ENCODE measurements around the gene MAPK8. TPM values are rescaled to one million over a fixed set of nuclear protein-coding genes. Genes with fewer than 3 reads are reported as not detected.

The MAPK8 gene
- total RNA-seq, 1 donor from 2014 or later = 53.7 TPM

GRCh38 chr10:48482207-48482606 lies 175.7 kb downstream of the MAPK8 start:
- Mint-ChIP-seq H3K4me3 (ENCODE audit: unreplicated experiment) (no peak overlapping the region), H3K9me3 (ENCODE audit: unreplicated experiment) (no peaks in the 10 kb centered on the region), H3K27ac (ENCODE audit: unreplicated experiment) (no peak overlapping the region), H3K27me3 (ENCODE audit: unreplicated experiment) (peaks cover 4% of the 10 kb centered on the region), H3K4me1 (ENCODE audit: unreplicated experiment) (peaks cover 6% of the 10 kb centered on the region), H3K36me3 (ENCODE audit: low read depth, unreplicated experiment) (no peaks in the 10 kb centered on the region)
- TF ChIP-seq CTCF (IDR thresholded peaks at IDR 0.05; ENCODE audit: unreplicated experiment) = no peak
- no peak for DNase-seq (ENCODE audit: low spot score)

DNA sequence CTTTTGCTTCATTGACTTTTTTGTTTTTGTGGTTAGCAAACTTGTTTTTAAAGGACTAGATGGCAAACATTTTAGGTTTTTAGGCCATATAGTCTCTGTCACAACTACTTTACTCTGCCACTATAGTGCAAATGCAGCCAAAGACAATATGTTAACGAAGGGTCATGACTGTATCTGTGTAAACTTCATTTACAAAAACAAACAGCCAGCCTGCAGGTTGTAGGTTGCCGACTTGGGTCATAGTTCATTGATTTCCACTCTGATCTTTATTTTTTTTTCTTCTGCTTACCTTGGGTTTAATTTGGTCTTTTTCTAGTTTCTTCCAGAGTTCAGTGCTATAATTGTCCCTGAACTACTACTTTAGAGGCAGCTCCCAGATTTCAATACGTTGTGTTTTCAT lies 178.4 kb downstream of the MAPK8 start:
- H3K27me3 Mint-ChIP-seq (ENCODE audit: unreplicated experiment) = no peaks in the 10 kb centered on the region
- DNase-seq (ENCODE audit: low spot score) = no peak
- H3K4me1 Mint-ChIP-seq (ENCODE audit: unreplicated experiment) = no peaks in the 10 kb centered on the region
- no peaks in the 10 kb centered on the region for H3K36me3 Mint-ChIP-seq (ENCODE audit: low read depth, unreplicated experiment)
- TF ChIP-seq CTCF (IDR thresholded peaks at IDR 0.05; ENCODE audit: unreplicated experiment) = no peak
- H3K9me3 Mint-ChIP-seq (ENCODE audit: unreplicated experiment) = no peaks in the 10 kb centered on the region
- no peak overlapping the region for H3K4me3 Mint-ChIP-seq (ENCODE audit: unreplicated experiment)
- H3K27ac Mint-ChIP-seq (ENCODE audit: unreplicated experiment) = no peak overlapping the region

- Mint-ChIP-seq H3K36me3 (ENCODE audit: low read depth, unreplicated experiment) (no peaks in the 10 kb centered on the region), H3K27ac (ENCODE audit: unreplicated experiment) (no peak overlapping the region), H3K27me3 (ENCODE audit: unreplicated experiment) (no peaks in the 10 kb centered on the region), H3K4me1 (ENCODE audit: unreplicated experiment) (no peaks in the 10 kb centered on the region), H3K9me3 (ENCODE audit: unreplicated experiment) (no peaks in the 10 kb centered on the region), H3K4me3 (ENCODE audit: unreplicated experiment) (no peak overlapping the region)
- no peak for DNase-seq (ENCODE audit: low spot score)
- no peak for TF ChIP-seq CTCF (IDR thresholded peaks at IDR 0.05; ENCODE audit: unreplicated experiment)
Observed at GRCh38 chr10:48485711-48486110, 179.2 kb downstream of the MAPK8 start.

DNA sequence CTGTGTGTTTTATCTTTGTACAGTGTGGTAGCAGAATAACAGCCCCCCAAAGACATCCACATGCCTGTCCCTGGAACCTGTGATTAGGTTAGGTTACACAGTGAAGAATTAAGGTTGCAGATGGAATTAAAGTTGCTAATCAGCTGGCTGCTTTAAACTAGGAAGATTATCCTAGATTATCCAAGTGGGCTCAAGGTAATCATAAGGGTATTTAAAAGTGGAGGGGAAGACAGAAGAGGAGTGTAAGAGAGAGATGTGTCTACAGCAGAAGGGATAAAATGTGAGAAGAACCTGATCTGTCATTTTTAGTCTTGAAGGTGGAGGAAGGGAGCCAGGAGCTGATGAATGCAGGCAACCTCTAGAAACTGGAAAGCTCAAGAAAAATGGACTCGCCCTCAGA lies 180.8 kb downstream of the MAPK8 start:
- no peak for DNase-seq (ENCODE audit: low spot score)
- no peak overlapping the region for H3K27ac Mint-ChIP-seq (ENCODE audit: unreplicated experiment)
- TF ChIP-seq CTCF (IDR thresholded peaks at IDR 0.05; ENCODE audit: unreplicated experiment) = no peak
- H3K27me3 Mint-ChIP-seq (ENCODE audit: unreplicated experiment) = no peaks in the 10 kb centered on the region
- no peaks in the 10 kb centered on the region for H3K4me1 Mint-ChIP-seq (ENCODE audit: unreplicated experiment)
- H3K4me3 Mint-ChIP-seq (ENCODE audit: unreplicated experiment) = no peak overlapping the region
- no peaks in the 10 kb centered on the region for H3K36me3 Mint-ChIP-seq (ENCODE audit: low read depth, unreplicated experiment)
- no peaks in the 10 kb centered on the region for H3K9me3 Mint-ChIP-seq (ENCODE audit: unreplicated experiment)

Other genes starting within 250 kb of the MAPK8 start
- gene FRMPD2, start 32.0 kb upstream of the MAPK8 start, total RNA-seq (ENCODE audit: unreplicated experiment) = not detected

All from endothelial cell (in vitro differentiated cells).